Measurements from ENCODE around the gene CNIH2.
"Not testable (repeated sequence)": the region's sequence is repeated elsewhere in the genome, so short reads cannot be mapped to it uniquely, and the experiment has no call there.

CNIH2 gene

GRCh38 chr11:66242095-66242765, 35.7 kb upstream of the CNIH2 start:
- H3K4me1 Mint-ChIP-seq (ENCODE audit: low read depth in 2 of 2): peaks cover 6 to 8% of the 10 kb centered on the region in 2 donors
- no peak for ATAC-seq (replicated peaks)
- H3K4me3 Mint-ChIP-seq: no peak overlapping the region
- H3K27me3 Mint-ChIP-seq: no peaks in the 10 kb centered on the region
- peak overlapping the region in 1 of 2 donors; percentile 83 for H3K27ac Mint-ChIP-seq
- no peak for DNase-seq
- H3K36me3 Mint-ChIP-seq (ENCODE audit: insufficient read depth): peaks cover 27% of the 10 kb centered on the region
- H3K9me3 Mint-ChIP-seq: no peaks in the 10 kb centered on the region

- ATAC-seq (replicated peaks) (no peak), DNase-seq (no peak)
- Mint-ChIP-seq H3K4me3 (no peak overlapping the region), H3K36me3 (ENCODE audit: insufficient read depth) (peaks cover 29% of the 10 kb centered on the region), H3K4me1 (ENCODE audit: low read depth in 2 of 2) (peaks cover 3% of the 10 kb centered on the region in 2 donors), H3K9me3 (no peaks in the 10 kb centered on the region), H3K27me3 (no peaks in the 10 kb centered on the region), H3K27ac (peak overlapping the region; percentile 41 to 51)
Observed at GRCh38 chr11:66243782-66244535, 34.0 kb upstream of the CNIH2 start.

- Mint-ChIP-seq H3K36me3 (ENCODE audit: insufficient read depth) (peaks cover 31% of the 10 kb centered on the region), H3K27ac (peak overlapping the region; percentile 79 to 91)
Observed at GRCh38 chr11:66247295-66247694, 30.7 kb upstream of the CNIH2 start.

GRCh38 chr11:66247801-66248200, 30.2 kb upstream of the CNIH2 start:
- ATAC-seq (replicated peaks): no peak
- H3K36me3 Mint-ChIP-seq (ENCODE audit: insufficient read depth): peaks cover 32% of the 10 kb centered on the region
- no peaks in the 10 kb centered on the region for H3K9me3 Mint-ChIP-seq
- no peak overlapping the region for H3K4me3 Mint-ChIP-seq
- H3K27ac Mint-ChIP-seq: peak overlapping the region in 1 of 2 donors; percentile 91
- H3K4me1 Mint-ChIP-seq (ENCODE audit: low read depth in 2 of 2): peaks cover 3 to 8% of the 10 kb centered on the region in 2 donors
- H3K27me3 Mint-ChIP-seq: no peaks in the 10 kb centered on the region
- DNase-seq: no peak

More at GRCh38 chr11:66247295-66247694, 30.7 kb upstream of the CNIH2 start:
- ATAC-seq (replicated peaks) (no peak), DNase-seq (no peak)
- Mint-ChIP-seq H3K4me3 (no peak overlapping the region), H3K27me3 (no peaks in the 10 kb centered on the region), H3K9me3 (no peaks in the 10 kb centered on the region), H3K4me1 (ENCODE audit: low read depth in 2 of 2) (peaks cover 3 to 8% of the 10 kb centered on the region in 2 donors)

- H3K4me1 Mint-ChIP-seq (ENCODE audit: low read depth in 2 of 2): peaks cover 2 to 5% of the 10 kb centered on the region in 2 donors
- peak overlapping the region in 1 of 2 donors; percentile 23 for H3K27ac Mint-ChIP-seq
- peaks cover 39% of the 10 kb centered on the region for H3K36me3 Mint-ChIP-seq (ENCODE audit: insufficient read depth)
- H3K9me3 Mint-ChIP-seq: no peaks in the 10 kb centered on the region
- no peak for ATAC-seq (replicated peaks)
- H3K4me3 Mint-ChIP-seq: no peak overlapping the region
- no peaks in the 10 kb centered on the region for H3K27me3 Mint-ChIP-seq
- no peak for DNase-seq
Observed at GRCh38 chr11:66248903-66249302, 29.1 kb upstream of the CNIH2 start.

- DNase-seq (no peak), ATAC-seq (replicated peaks) (no peak)
- H3K36me3 Mint-ChIP-seq (ENCODE audit: insufficient read depth): peaks cover 41% of the 10 kb centered on the region
- peak overlapping the region; percentile 68 to 91 for H3K27ac Mint-ChIP-seq
- no peaks in the 10 kb centered on the region for H3K9me3 Mint-ChIP-seq
- H3K4me1 Mint-ChIP-seq (ENCODE audit: low read depth in 2 of 2): peaks cover 8 to 13% of the 10 kb centered on the region in 2 donors
- H3K4me3 Mint-ChIP-seq: no peak overlapping the region
- H3K27me3 Mint-ChIP-seq: no peaks in the 10 kb centered on the region
Observed at GRCh38 chr11:66251809-66252208, 26.2 kb upstream of the CNIH2 start.

- ATAC-seq (replicated peaks); H3K27me3 Mint-ChIP-seq; H3K9me3 Mint-ChIP-seq; DNase-seq: not testable (repeated sequence)
- H3K27ac Mint-ChIP-seq: peak overlapping the region; percentile 68 to 91
- H3K4me3 Mint-ChIP-seq: peak overlapping the region in 1 of 2 donors; percentile 41
- peaks cover 50% of the 10 kb centered on the region for H3K36me3 Mint-ChIP-seq (ENCODE audit: insufficient read depth)
- peaks cover 10 to 16% of the 10 kb centered on the region in 2 donors for H3K4me1 Mint-ChIP-seq (ENCODE audit: low read depth in 2 of 2)
Observed at GRCh38 chr11:66253081-66253480, 24.9 kb upstream of the CNIH2 start.

GRCh38 chr11:66258473-66258893, 19.5 kb upstream of the CNIH2 start:
- H3K4me1 Mint-ChIP-seq (ENCODE audit: low read depth in 2 of 2): peaks cover 24 to 25% of the 10 kb centered on the region in 2 donors

GRCh38 chr11:66259225-66259624, 18.8 kb upstream of the CNIH2 start:
- peak overlapping the region; percentile 21 to 83 for H3K4me3 Mint-ChIP-seq
- H3K9me3 Mint-ChIP-seq: no peaks in the 10 kb centered on the region
- DNase-seq: no peak
- H3K27ac Mint-ChIP-seq: peak overlapping the region; percentile 92 to 97
- ATAC-seq (replicated peaks): no peak
- no peaks in the 10 kb centered on the region for H3K27me3 Mint-ChIP-seq
- peaks cover 24 to 25% of the 10 kb centered on the region in 2 donors for H3K4me1 Mint-ChIP-seq (ENCODE audit: low read depth in 2 of 2)
- H3K36me3 Mint-ChIP-seq (ENCODE audit: insufficient read depth): peaks cover 65% of the 10 kb centered on the region

More at GRCh38 chr11:66258473-66258893, 19.5 kb upstream of the CNIH2 start:
- Mint-ChIP-seq H3K27ac (peak overlapping the region; percentile 92 to 97), H3K36me3 (ENCODE audit: insufficient read depth) (peaks cover 67% of the 10 kb centered on the region), H3K9me3 (no peaks in the 10 kb centered on the region), H3K27me3 (no peaks in the 10 kb centered on the region), H3K4me3 (peak overlapping the region; percentile 83 to 86)
- ATAC-seq (replicated peaks): no peak
- DNase-seq: no peak

- DNase-seq (no peak), ATAC-seq (replicated peaks) (no peak)
- Mint-ChIP-seq H3K4me3 (no peak overlapping the region), H3K27me3 (no peaks in the 10 kb centered on the region), H3K27ac (peak overlapping the region in 1 of 2 donors; percentile 97), H3K4me1 (ENCODE audit: low read depth in 2 of 2) (peaks cover 24 to 25% of the 10 kb centered on the region in 2 donors), H3K36me3 (ENCODE audit: insufficient read depth) (peaks cover 70% of the 10 kb centered on the region), H3K9me3 (no peaks in the 10 kb centered on the region)
Observed at GRCh38 chr11:66259956-66260355, 18.0 kb upstream of the CNIH2 start.

GRCh38 chr11:66261578-66261977, 16.4 kb upstream of the CNIH2 start:
- peaks cover 18 to 20% of the 10 kb centered on the region in 2 donors for H3K4me1 Mint-ChIP-seq (ENCODE audit: low read depth in 2 of 2)
- no peak for DNase-seq
- peak overlapping the region in 1 of 2 donors; percentile 78 for H3K27ac Mint-ChIP-seq
- H3K27me3 Mint-ChIP-seq: no peaks in the 10 kb centered on the region
- no peaks in the 10 kb centered on the region for H3K9me3 Mint-ChIP-seq
- H3K4me3 Mint-ChIP-seq: no peak overlapping the region
- no peak for ATAC-seq (replicated peaks)
- peaks cover 68% of the 10 kb centered on the region for H3K36me3 Mint-ChIP-seq (ENCODE audit: insufficient read depth)

GRCh38 chr11:66262191-66262590, 15.8 kb upstream of the CNIH2 start:
- peaks cover 18 to 19% of the 10 kb centered on the region in 2 donors for H3K4me1 Mint-ChIP-seq (ENCODE audit: low read depth in 2 of 2)
- peaks cover 67% of the 10 kb centered on the region for H3K36me3 Mint-ChIP-seq (ENCODE audit: insufficient read depth)
- DNase-seq (no peak), ATAC-seq (replicated peaks) (no peak)
- H3K9me3 Mint-ChIP-seq: no peaks in the 10 kb centered on the region
- H3K27ac Mint-ChIP-seq: no peak overlapping the region
- H3K27me3 Mint-ChIP-seq: no peaks in the 10 kb centered on the region
- H3K4me3 Mint-ChIP-seq: no peak overlapping the region

GRCh38 chr11:66262696-66263095, 15.3 kb upstream of the CNIH2 start:
- H3K27me3 Mint-ChIP-seq: no peaks in the 10 kb centered on the region
- ATAC-seq (replicated peaks) (no peak), DNase-seq (no peak)
- H3K9me3 Mint-ChIP-seq: no peaks in the 10 kb centered on the region
- H3K36me3 Mint-ChIP-seq (ENCODE audit: insufficient read depth): peaks cover 67% of the 10 kb centered on the region
- H3K4me1 Mint-ChIP-seq (ENCODE audit: low read depth in 2 of 2): peaks cover 21 to 22% of the 10 kb centered on the region in 2 donors
- H3K27ac Mint-ChIP-seq: no peak overlapping the region
- H3K4me3 Mint-ChIP-seq: no peak overlapping the region

GRCh38 chr11:66263231-66263630, 14.7 kb upstream of the CNIH2 start:
- ATAC-seq (replicated peaks): no peak
- peaks cover 66% of the 10 kb centered on the region for H3K36me3 Mint-ChIP-seq (ENCODE audit: insufficient read depth)
- H3K27ac Mint-ChIP-seq: no peak overlapping the region
- H3K9me3 Mint-ChIP-seq: no peaks in the 10 kb centered on the region
- H3K4me3 Mint-ChIP-seq: no peak overlapping the region
- DNase-seq: no peak
- no peaks in the 10 kb centered on the region for H3K27me3 Mint-ChIP-seq
- H3K4me1 Mint-ChIP-seq (ENCODE audit: low read depth in 2 of 2): peaks cover 26 to 27% of the 10 kb centered on the region in 2 donors
